GM23338 (cell line): ENCODE results near the gene POLR2A. TPM values are rescaled to one million over a fixed set of nuclear protein-coding genes. Genes with fewer than 3 reads are reported as not detected.

Source experiments
- ATAC-seq: fragments of 200-7000 bp; cut with Tn5 transposase; 3 replicates; pipeline ENCODE4 v1.9.1; 2020
- DNase-seq: peaks from one replicate; pipeline ENCODE4 v3.0.0-alpha.2; 2015; ENCODE audit warnings: low spot score
- H2AFZ ChIP-seq: fragments of 200-600 bp; sonication (generic); 2 replicates; pipeline ENCODE4 v1.8.0; 2016; ENCODE audit warnings: antibody characterized with exemption, mild to moderate bottlenecking, moderate library complexity
- H3F3A ChIP-seq: fragments of 200-600 bp; sonication (generic); replicated peaks from 2 replicates; pipeline ENCODE4 v1.8.0; 2017; ENCODE audit warnings: antibody characterized with exemption, mixed run types, low read depth
- H3K27ac ChIP-seq: fragments of 200-600 bp; sonication (generic); 2 replicates; pipeline ENCODE4 v1.6.1; 2016; ENCODE audit warnings: low read depth
- H3K27me3 ChIP-seq: fragments of 200-600 bp; sonication (generic); 2 replicates; pipeline ENCODE4 v1.8.0; 2016; ENCODE audit warnings: mild to moderate bottlenecking, mixed run types, moderate library complexity; ENCODE audit not compliant: insufficient read depth
- H3K36me3 ChIP-seq: fragments of 200-600 bp; sonication (generic); 2 replicates; pipeline ENCODE4 v1.8.0; 2016; ENCODE audit warnings: mild to moderate bottlenecking; ENCODE audit not compliant: insufficient read depth
- H3K4me1 ChIP-seq: fragments of 200-600 bp; sonication (generic); 2 replicates; pipeline ENCODE4 v1.8.0; 2016; ENCODE audit warnings: mild to moderate bottlenecking, moderate library complexity; ENCODE audit not compliant: insufficient read depth
- H3K4me2 ChIP-seq: fragments of 200-600 bp; sonication (generic); 2 replicates; pipeline ENCODE4 v1.7.1; 2017; ENCODE audit warnings: mixed run types
- H3K4me3 ChIP-seq: fragments of 200-600 bp; sonication (generic); 2 replicates; pipeline ENCODE4 v1.6.1; 2016; ENCODE audit warnings: mixed run types
- H3K79me2 ChIP-seq: fragments of 200-600 bp; sonication (generic); replicated peaks from 2 replicates; pipeline ENCODE4 v1.8.0; 2017; ENCODE audit warnings: mild to moderate bottlenecking; ENCODE audit not compliant: insufficient read depth
- H3K9me2 ChIP-seq: fragments of 200-600 bp; sonication (generic); 2 replicates; pipeline ENCODE4 v1.8.0; 2017; ENCODE audit not compliant: insufficient read depth
- H4K20me1 ChIP-seq: fragments of 200-600 bp; sonication (generic); replicated peaks from 2 replicates; pipeline ENCODE4 v1.8.0; 2017; ENCODE audit warnings: mild to moderate bottlenecking; ENCODE audit not compliant: insufficient read depth
- H3K27ac Mint-ChIP-seq: 2 replicates; pipeline ENCODE4 v1.8.0; 2020; ENCODE audit warnings: inconsistent platforms, mild to moderate bottlenecking, moderate library complexity, mixed read lengths
- H3K27me3 Mint-ChIP-seq: 3 replicates; pipeline ENCODE4 v1.8.0; 2022; ENCODE audit warnings: low read depth, mild to moderate bottlenecking, moderate library complexity, mixed read lengths, inconsistent platforms; ENCODE audit not compliant: insufficient read depth, poor library complexity
- H3K36me3 Mint-ChIP-seq: 3 replicates; pipeline ENCODE4 v1.8.0; 2021; ENCODE audit warnings: low read depth, mild to moderate bottlenecking, inconsistent platforms, moderate library complexity, mixed read lengths
- H3K4me1 Mint-ChIP-seq: 3 replicates; pipeline ENCODE4 v1.8.0; 2020; ENCODE audit warnings: mild to moderate bottlenecking, inconsistent platforms, mixed read lengths
- H3K4me3 Mint-ChIP-seq: 3 replicates; pipeline ENCODE4 v1.8.0; 2021; ENCODE audit warnings: moderate library complexity, mild to moderate bottlenecking, inconsistent platforms, mixed read lengths
- H3K9me3 Mint-ChIP-seq: 3 replicates; pipeline ENCODE4 v1.8.0; 2020; ENCODE audit warnings: moderate library complexity, mild to moderate bottlenecking, inconsistent platforms, mixed read lengths
- CREB1 ChIP-seq: fragments of 250-450 bp; sonication (Bioruptor Pico); IDR thresholded peaks from 2 replicates; pipeline ENCODE4 v1.5.0; 2020; ENCODE audit warnings: low read depth, mild to moderate bottlenecking, moderate library complexity
- EZH2 ChIP-seq: fragments of 200-600 bp; sonication (generic); IDR thresholded peaks from one replicate; pipeline ENCODE4 v1.8.0; 2017; ENCODE audit warnings: antibody characterized with exemption, mild to moderate bottlenecking, low read depth; ENCODE audit not compliant: unreplicated experiment
- EZH2phosphoT487 ChIP-seq: fragments of 200-600 bp; sonication (generic); IDR thresholded peaks from one replicate; pipeline ENCODE4 v1.8.1; 2018; ENCODE audit warnings: antibody characterized with exemption; ENCODE audit not compliant: unreplicated experiment
- JUNB ChIP-seq: IDR thresholded peaks from one replicate; pipeline ENCODE4 v1.6.1; 2016; ENCODE audit warnings: antibody characterized with exemption; ENCODE audit not compliant: unreplicated experiment
- NANOG ChIP-seq: IDR thresholded peaks from 2 replicates; pipeline ENCODE4 v1.6.1; 2016; ENCODE audit warnings: antibody characterized with exemption, borderline replicate concordance
- POLR2AphosphoS5 ChIP-seq: IDR thresholded peaks from 2 replicates; pipeline ENCODE4 v1.6.1; 2016; ENCODE audit warnings: antibody characterized with exemption, low read depth
- STAT1 ChIP-seq: IDR thresholded peaks from one replicate; pipeline ENCODE4 v1.6.1; 2016; ENCODE audit warnings: antibody characterized with exemption; ENCODE audit not compliant: unreplicated experiment
- ZNF114 ChIP-seq: fragments of 250-450 bp; sonication (Bioruptor Pico); IDR thresholded peaks from 2 replicates; pipeline ENCODE4 v1.5.0; 2020; ENCODE audit warnings: mild to moderate bottlenecking, moderate library complexity
- ZNF331 ChIP-seq: fragments of 250-450 bp; sonication (Bioruptor Pico); IDR thresholded peaks from 2 replicates; pipeline ENCODE4 v1.5.0; 2020; ENCODE audit warnings: low read depth, mild to moderate bottlenecking, moderate library complexity
- polyA plus RNA-seq: library from polyadenylated mRNA; unstranded; fragments of >200 nt; fragmentation: Nextera tagmentation; extraction: Ambion mirVana; gene quantifications from 2 replicates; pipeline ENCODE4 v1.2.1, GENCODE V29; 2016
- total RNA-seq: library from RNA; depleted of rRNA; stranded (reverse); fragments of >200 nt; shearing (Covaris generic); gene quantifications from 2 replicates; pipeline ENCODE4 v1.2.3, GENCODE V29; 2014
- TF ChIP-seq, protein P1 (sequence below): IDR thresholded peaks from one replicate; pipeline ENCODE4 v1.6.1; 2018; ENCODE audit warnings: antibody characterized with exemption; ENCODE audit not compliant: unreplicated experiment
- TF ChIP-seq, protein P2 (sequence below): IDR thresholded peaks from 2 replicates; pipeline ENCODE4 v1.6.1; 2016; ENCODE audit warnings: antibody characterized with exemption
- TF ChIP-seq, protein P3 (sequence below), 2 experiments: fragments of 200-600 bp in 1 of 2; sonication (generic) in 1 of 2; conservative IDR thresholded peaks; 2 replicates each; pipeline versions ENCODE4 v1.5.1 to v1.6.1; 2016 to 2017; ENCODE audit warnings: antibody characterized with exemption in 2 of 2, low read depth in 2 of 2, mild to moderate bottlenecking in 2 of 2, moderate library complexity in 1 of 2

POLR2A gene
- total and polyA plus RNA-seq, 2 experiments from 2014 or later, result 56.8 to 151 TPM

DNA sequence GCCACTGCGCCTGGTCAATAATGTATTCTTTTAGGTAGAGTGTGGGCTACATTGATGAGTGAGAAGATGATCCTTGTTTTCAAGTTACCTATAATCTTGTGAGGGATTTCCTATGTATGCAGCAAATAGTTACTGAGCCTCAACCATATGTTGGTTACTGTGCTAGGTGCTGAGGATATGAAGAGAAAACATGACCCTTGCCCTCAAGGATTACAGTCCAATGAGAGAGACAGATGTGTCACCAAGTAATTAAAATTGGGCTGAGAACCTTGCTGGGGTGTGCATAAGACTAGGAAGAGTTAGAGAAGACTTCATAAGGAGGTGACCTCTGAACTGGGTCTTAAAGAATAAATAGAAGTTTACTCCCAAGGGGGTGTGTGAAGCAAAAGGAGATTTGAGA lies 7.4 kb downstream of the POLR2A start (continued):
- TF ChIP-seq, protein P1, sequence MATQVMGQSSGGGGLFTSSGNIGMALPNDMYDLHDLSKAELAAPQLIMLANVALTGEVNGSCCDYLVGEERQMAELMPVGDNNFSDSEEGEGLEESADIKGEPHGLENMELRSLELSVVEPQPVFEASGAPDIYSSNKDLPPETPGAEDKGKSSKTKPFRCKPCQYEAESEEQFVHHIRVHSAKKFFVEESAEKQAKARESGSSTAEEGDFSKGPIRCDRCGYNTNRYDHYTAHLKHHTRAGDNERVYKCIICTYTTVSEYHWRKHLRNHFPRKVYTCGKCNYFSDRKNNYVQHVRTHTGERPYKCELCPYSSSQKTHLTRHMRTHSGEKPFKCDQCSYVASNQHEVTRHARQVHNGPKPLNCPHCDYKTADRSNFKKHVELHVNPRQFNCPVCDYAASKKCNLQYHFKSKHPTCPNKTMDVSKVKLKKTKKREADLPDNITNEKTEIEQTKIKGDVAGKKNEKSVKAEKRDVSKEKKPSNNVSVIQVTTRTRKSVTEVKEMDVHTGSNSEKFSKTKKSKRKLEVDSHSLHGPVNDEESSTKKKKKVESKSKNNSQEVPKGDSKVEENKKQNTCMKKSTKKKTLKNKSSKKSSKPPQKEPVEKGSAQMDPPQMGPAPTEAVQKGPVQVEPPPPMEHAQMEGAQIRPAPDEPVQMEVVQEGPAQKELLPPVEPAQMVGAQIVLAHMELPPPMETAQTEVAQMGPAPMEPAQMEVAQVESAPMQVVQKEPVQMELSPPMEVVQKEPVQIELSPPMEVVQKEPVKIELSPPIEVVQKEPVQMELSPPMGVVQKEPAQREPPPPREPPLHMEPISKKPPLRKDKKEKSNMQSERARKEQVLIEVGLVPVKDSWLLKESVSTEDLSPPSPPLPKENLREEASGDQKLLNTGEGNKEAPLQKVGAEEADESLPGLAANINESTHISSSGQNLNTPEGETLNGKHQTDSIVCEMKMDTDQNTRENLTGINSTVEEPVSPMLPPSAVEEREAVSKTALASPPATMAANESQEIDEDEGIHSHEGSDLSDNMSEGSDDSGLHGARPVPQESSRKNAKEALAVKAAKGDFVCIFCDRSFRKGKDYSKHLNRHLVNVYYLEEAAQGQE, result no peak
- TF ChIP-seq POLR2AphosphoS5 (no peak), EZH2phosphoT487 (no peak), ZNF331 (no peak)

GRCh38 chr17:7493941-7494340 lies 9.8 kb downstream of the POLR2A start:
- peaks cover 8% of the 10 kb centered on the region for H3K27me3 Mint-ChIP-seq
- Histone ChIP-seq H2AFZ (no peak overlapping the region), H3K27ac (no peak overlapping the region), H3K9me2 (no peaks in the 10 kb centered on the region), H3K27me3 (no peaks in the 10 kb centered on the region), H3F3A (0 out of 2 replicates have a peak, but pooled peaks cover 3% of the 10 kb centered on the region), H3K4me3 (no peak overlapping the region), H3K4me1 (peaks cover under 1% of the 10 kb centered on the region; the same call in 1 of the 2 replicates), H4K20me1 (peaks cover 42% of the 10 kb centered on the region), H3K79me2 (peaks cover 71% of the 10 kb centered on the region), H3K4me2 (no peak overlapping the region), H3K36me3 (peaks cover 13% of the 10 kb centered on the region)
- no peaks in the 10 kb centered on the region; the same call in 2 of the 3 replicates for H3K9me3 Mint-ChIP-seq
- no peak overlapping the region for H3K27ac Mint-ChIP-seq
- peaks cover 67% of the 10 kb centered on the region for H3K36me3 Mint-ChIP-seq
- DNase-seq (no peak), ATAC-seq (no peak)
- peaks cover 7% of the 10 kb centered on the region; the same call in 2 of the 3 replicates for H3K4me1 Mint-ChIP-seq
- no peak overlapping the region for H3K4me3 Mint-ChIP-seq
- TF ChIP-seq ZNF331, result no peak
- no peak for TF ChIP-seq POLR2AphosphoS5
- no peak for TF ChIP-seq CREB1 (CRISPR knock-in tag)
- no peak for TF ChIP-seq ZNF114
- TF ChIP-seq, protein P2, sequence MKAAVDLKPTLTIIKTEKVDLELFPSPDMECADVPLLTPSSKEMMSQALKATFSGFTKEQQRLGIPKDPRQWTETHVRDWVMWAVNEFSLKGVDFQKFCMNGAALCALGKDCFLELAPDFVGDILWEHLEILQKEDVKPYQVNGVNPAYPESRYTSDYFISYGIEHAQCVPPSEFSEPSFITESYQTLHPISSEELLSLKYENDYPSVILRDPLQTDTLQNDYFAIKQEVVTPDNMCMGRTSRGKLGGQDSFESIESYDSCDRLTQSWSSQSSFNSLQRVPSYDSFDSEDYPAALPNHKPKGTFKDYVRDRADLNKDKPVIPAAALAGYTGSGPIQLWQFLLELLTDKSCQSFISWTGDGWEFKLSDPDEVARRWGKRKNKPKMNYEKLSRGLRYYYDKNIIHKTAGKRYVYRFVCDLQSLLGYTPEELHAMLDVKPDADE, result no peak
- TF ChIP-seq EZH2phosphoT487, result no peak
- no peak for TF ChIP-seq STAT1
- TF ChIP-seq, protein P1, result no peak
- TF ChIP-seq NANOG, result no peak
- no peak for TF ChIP-seq EZH2
- no peak for TF ChIP-seq JUNB
- TF ChIP-seq, protein P3, sequence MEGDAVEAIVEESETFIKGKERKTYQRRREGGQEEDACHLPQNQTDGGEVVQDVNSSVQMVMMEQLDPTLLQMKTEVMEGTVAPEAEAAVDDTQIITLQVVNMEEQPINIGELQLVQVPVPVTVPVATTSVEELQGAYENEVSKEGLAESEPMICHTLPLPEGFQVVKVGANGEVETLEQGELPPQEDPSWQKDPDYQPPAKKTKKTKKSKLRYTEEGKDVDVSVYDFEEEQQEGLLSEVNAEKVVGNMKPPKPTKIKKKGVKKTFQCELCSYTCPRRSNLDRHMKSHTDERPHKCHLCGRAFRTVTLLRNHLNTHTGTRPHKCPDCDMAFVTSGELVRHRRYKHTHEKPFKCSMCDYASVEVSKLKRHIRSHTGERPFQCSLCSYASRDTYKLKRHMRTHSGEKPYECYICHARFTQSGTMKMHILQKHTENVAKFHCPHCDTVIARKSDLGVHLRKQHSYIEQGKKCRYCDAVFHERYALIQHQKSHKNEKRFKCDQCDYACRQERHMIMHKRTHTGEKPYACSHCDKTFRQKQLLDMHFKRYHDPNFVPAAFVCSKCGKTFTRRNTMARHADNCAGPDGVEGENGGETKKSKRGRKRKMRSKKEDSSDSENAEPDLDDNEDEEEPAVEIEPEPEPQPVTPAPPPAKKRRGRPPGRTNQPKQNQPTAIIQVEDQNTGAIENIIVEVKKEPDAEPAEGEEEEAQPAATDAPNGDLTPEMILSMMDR (conservative IDR thresholded peaks at IDR 0.05; ENCODE audit: low read depth in 2 of 2), result no peak
